22Rv1 (cell line): Measurements from ENCODE around the gene SMIM8.

Source experiments
- CTCF ChIP-seq: fragments of 450-650 bp; IDR thresholded peaks from 2 replicates; pipeline ENCODE4 v1.5.1; 2017; ENCODE audit warnings: mild to moderate bottlenecking
- ZFX ChIP-seq: fragments of 450-650 bp; IDR thresholded peaks from 2 replicates; pipeline ENCODE4 v1.6.1; 2017; ENCODE audit warnings: antibody characterized with exemption, borderline replicate concordance

- TF ChIP-seq CTCF: no peak
- TF ChIP-seq ZFX: no peak
Observed at GRCh38 chr6:87340230-87340629, 17.8 kb downstream of the SMIM8 start.
